Measurements from ENCODE around the gene CCBE1.

DNA sequence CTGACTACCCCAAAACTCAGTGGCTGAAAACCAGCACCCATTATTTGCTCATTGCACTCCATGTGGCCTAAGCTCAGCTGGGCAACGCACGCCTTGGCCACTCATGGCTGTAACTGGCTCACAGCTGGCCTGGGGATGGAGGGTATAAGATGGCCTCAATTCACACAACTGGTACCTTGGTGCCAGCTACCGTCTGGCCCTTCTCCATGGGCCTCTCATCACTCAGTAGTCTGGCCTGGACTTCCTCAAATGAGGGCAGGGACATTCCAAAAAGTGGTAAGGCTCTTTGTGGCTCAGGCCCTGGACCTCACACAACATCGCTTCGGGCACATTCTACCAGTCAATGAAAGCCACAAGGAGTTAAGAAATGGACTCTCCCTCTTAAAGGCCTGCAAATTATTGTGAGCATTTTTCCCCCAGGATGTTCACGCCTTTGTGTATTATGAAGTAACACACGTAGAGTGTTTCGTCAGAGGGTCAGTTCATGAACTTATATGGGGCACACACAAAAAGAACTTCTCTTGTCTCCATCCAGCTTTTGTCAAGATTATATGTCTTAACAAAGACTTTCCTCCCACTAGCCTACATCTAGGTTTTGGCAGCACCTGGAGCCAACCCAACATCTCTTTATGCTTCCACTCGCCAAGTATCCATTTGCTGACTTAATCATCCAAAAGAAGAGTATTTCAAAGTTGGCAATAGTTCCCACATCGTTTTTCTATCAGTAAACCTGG is 145.2 kb downstream of the CCBE1 start:
- TF ChIP-seq, protein P1, sequence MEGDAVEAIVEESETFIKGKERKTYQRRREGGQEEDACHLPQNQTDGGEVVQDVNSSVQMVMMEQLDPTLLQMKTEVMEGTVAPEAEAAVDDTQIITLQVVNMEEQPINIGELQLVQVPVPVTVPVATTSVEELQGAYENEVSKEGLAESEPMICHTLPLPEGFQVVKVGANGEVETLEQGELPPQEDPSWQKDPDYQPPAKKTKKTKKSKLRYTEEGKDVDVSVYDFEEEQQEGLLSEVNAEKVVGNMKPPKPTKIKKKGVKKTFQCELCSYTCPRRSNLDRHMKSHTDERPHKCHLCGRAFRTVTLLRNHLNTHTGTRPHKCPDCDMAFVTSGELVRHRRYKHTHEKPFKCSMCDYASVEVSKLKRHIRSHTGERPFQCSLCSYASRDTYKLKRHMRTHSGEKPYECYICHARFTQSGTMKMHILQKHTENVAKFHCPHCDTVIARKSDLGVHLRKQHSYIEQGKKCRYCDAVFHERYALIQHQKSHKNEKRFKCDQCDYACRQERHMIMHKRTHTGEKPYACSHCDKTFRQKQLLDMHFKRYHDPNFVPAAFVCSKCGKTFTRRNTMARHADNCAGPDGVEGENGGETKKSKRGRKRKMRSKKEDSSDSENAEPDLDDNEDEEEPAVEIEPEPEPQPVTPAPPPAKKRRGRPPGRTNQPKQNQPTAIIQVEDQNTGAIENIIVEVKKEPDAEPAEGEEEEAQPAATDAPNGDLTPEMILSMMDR (IDR thresholded peaks at IDR 0.05) = no peak
- TF ChIP-seq POLR2A (IDR thresholded peaks at IDR 0.05) = no peak
